ENCODE data around the gene C1QTNF5.

C1QTNF5 gene

GRCh38 chr11:119334174-119334930 is 6.3 kb downstream of the C1QTNF5 start, which contains the start of gene RNF26:
TSS of gene RNF26 (plus strand) at chr11:119334527. CDS start at chr11:119335123, 596 bp downstream.
- Histone ChIP-seq H3K4me3 (ENCODE audit: low read depth, low read length) (peak within 1 kb of the TSS; percentile 70), H3K4me1 (no peaks in the 10 kb centered on the region), H3K27ac (peak within 1 kb of the TSS; percentile 47), H3K36me3 (ENCODE audit: control insufficient read depth, insufficient read depth, low read length) (no peaks in the 10 kb centered on the region), H3K9me3 (ENCODE audit: control insufficient read depth, low read length) (no peaks in the 10 kb centered on the region), H3K79me2 (no peaks in the 10 kb centered on the region), H3K9ac (peak within 1 kb of the TSS; percentile 67), H3K4me2 (ENCODE audit: low read length) (peak within 1 kb of the TSS; percentile 84), H3K27me3 (ENCODE audit: control insufficient read depth, insufficient read depth, low read length) (no peaks in the 10 kb centered on the region), H2AFZ (peak within 1 kb of the TSS; percentile 87)
- TF ChIP-seq, protein P1, sequence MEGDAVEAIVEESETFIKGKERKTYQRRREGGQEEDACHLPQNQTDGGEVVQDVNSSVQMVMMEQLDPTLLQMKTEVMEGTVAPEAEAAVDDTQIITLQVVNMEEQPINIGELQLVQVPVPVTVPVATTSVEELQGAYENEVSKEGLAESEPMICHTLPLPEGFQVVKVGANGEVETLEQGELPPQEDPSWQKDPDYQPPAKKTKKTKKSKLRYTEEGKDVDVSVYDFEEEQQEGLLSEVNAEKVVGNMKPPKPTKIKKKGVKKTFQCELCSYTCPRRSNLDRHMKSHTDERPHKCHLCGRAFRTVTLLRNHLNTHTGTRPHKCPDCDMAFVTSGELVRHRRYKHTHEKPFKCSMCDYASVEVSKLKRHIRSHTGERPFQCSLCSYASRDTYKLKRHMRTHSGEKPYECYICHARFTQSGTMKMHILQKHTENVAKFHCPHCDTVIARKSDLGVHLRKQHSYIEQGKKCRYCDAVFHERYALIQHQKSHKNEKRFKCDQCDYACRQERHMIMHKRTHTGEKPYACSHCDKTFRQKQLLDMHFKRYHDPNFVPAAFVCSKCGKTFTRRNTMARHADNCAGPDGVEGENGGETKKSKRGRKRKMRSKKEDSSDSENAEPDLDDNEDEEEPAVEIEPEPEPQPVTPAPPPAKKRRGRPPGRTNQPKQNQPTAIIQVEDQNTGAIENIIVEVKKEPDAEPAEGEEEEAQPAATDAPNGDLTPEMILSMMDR (IDR thresholded peaks at IDR 0.05), result no peak

GRCh38 chr11:119332111-119332765 is 8.4 kb downstream of the C1QTNF5 start:
- H2AFZ ChIP-seq, result no peak overlapping the region
- no peak overlapping the region for H3K27ac ChIP-seq
- TF ChIP-seq, protein P1 (IDR thresholded peaks at IDR 0.05), result no peak
- no peak overlapping the region for H3K4me2 ChIP-seq (ENCODE audit: low read length)
- H3K9me3 ChIP-seq (ENCODE audit: control insufficient read depth, low read length), result no peaks in the 10 kb centered on the region
- H3K4me3 ChIP-seq (ENCODE audit: low read depth, low read length), result no peak overlapping the region
- H3K9ac ChIP-seq, result no peak overlapping the region
- H3K79me2 ChIP-seq, result no peaks in the 10 kb centered on the region
- no peaks in the 10 kb centered on the region for H3K27me3 ChIP-seq (ENCODE audit: control insufficient read depth, insufficient read depth, low read length)
- no peaks in the 10 kb centered on the region for H3K4me1 ChIP-seq
- no peaks in the 10 kb centered on the region for H3K36me3 ChIP-seq (ENCODE audit: control insufficient read depth, insufficient read depth, low read length)

- no peak overlapping the region for H3K4me2 ChIP-seq (ENCODE audit: low read length)
- H3K9me3 ChIP-seq (ENCODE audit: control insufficient read depth, low read length), result no peaks in the 10 kb centered on the region
- H3K27ac ChIP-seq, result no peak overlapping the region
- TF ChIP-seq, protein P1 (IDR thresholded peaks at IDR 0.05), result no peak
- H3K79me2 ChIP-seq, result no peaks in the 10 kb centered on the region
- no peak overlapping the region for H3K9ac ChIP-seq
- H3K4me3 ChIP-seq (ENCODE audit: low read depth, low read length), result no peak overlapping the region
- H3K4me1 ChIP-seq, result no peaks in the 10 kb centered on the region
- H3K27me3 ChIP-seq (ENCODE audit: control insufficient read depth, insufficient read depth, low read length), result no peaks in the 10 kb centered on the region
- no peak overlapping the region for H2AFZ ChIP-seq
- H3K36me3 ChIP-seq (ENCODE audit: control insufficient read depth, insufficient read depth, low read length), result no peaks in the 10 kb centered on the region
Measured at GRCh38 chr11:119330237-119330636, 10.4 kb downstream of the C1QTNF5 start.

GRCh38 chr11:119329320-119329719 is 11.4 kb downstream of the C1QTNF5 start:
- Histone ChIP-seq H3K27ac (no peak overlapping the region), H3K36me3 (ENCODE audit: control insufficient read depth, insufficient read depth, low read length) (no peaks in the 10 kb centered on the region), H3K4me2 (ENCODE audit: low read length) (no peak overlapping the region), H3K4me1 (no peaks in the 10 kb centered on the region), H2AFZ (no peak overlapping the region), H3K9me3 (ENCODE audit: control insufficient read depth, low read length) (no peaks in the 10 kb centered on the region), H3K9ac (no peak overlapping the region), H3K4me3 (ENCODE audit: low read depth, low read length) (no peak overlapping the region), H3K27me3 (ENCODE audit: control insufficient read depth, insufficient read depth, low read length) (no peaks in the 10 kb centered on the region), H3K79me2 (no peaks in the 10 kb centered on the region)
- TF ChIP-seq, protein P1 (IDR thresholded peaks at IDR 0.05), result no peak
